IPS-20b (cell line): ENCODE data around the gene DNAJB12.
"Not testable (repeated sequence)": the region's sequence is repeated elsewhere in the genome, so short reads cannot be mapped to it uniquely, and the experiment has no call there.

Source experiments
- H3K27ac ChIP-seq: one replicate; pipeline ENCODE4 v1.5.1; 2013; ENCODE audit warnings: low read length
- H3K27me3 ChIP-seq: 2 replicates; pipeline ENCODE4 v1.6.1; 2013; ENCODE audit warnings: mild to moderate bottlenecking, low read length, inconsistent platforms; ENCODE audit not compliant: insufficient read depth
- H3K36me3 ChIP-seq: 2 replicates; pipeline ENCODE4 v1.6.1; 2013; ENCODE audit warnings: low read depth, mild to moderate bottlenecking, inconsistent platforms, low read length, moderate library complexity; ENCODE audit not compliant: insufficient read depth
- H3K4me1 ChIP-seq: 2 replicates; pipeline ENCODE4 v1.6.1; 2013; ENCODE audit warnings: mild to moderate bottlenecking, control low read depth, inconsistent platforms, low read length, moderate library complexity; ENCODE audit not compliant: insufficient read depth
- H3K4me3 ChIP-seq: 2 replicates; pipeline ENCODE4 v1.5.1; 2013; ENCODE audit warnings: mild to moderate bottlenecking, low read length, inconsistent platforms
- H3K9ac ChIP-seq: 2 replicates; pipeline ENCODE4 v1.6.1; 2013; ENCODE audit warnings: low read depth, mild to moderate bottlenecking, inconsistent platforms, low read length, moderate library complexity
- H3K9me3 ChIP-seq: 2 replicates; pipeline ENCODE4 v1.6.1; 2013; ENCODE audit warnings: mild to moderate bottlenecking, low read depth, low read length, inconsistent platforms; ENCODE audit not compliant: insufficient read depth

Gene DNAJB12

GRCh38 chr10:72310241-72310633 is 44.5 kb downstream of the DNAJB12 start:
- Histone ChIP-seq H3K36me3 (no peaks in the 10 kb centered on the region), H3K4me1 (peaks cover 10% of the 10 kb centered on the region; the same call in 1 of the 2 replicates), H3K27ac (no peak overlapping the region), H3K9me3 (no peaks in the 10 kb centered on the region), H3K4me3 (no peak overlapping the region), H3K27me3 (no peaks in the 10 kb centered on the region), H3K9ac (no peak overlapping the region)

- Histone ChIP-seq H3K4me1 (peaks cover 6% of the 10 kb centered on the region; the same call in 1 of the 2 replicates), H3K9ac (no peak overlapping the region), H3K36me3 (no peaks in the 10 kb centered on the region), H3K4me3 (no peak overlapping the region), H3K9me3 (no peaks in the 10 kb centered on the region), H3K27ac (no peak overlapping the region), H3K27me3 (no peaks in the 10 kb centered on the region)
Observed at GRCh38 chr10:72309290-72310240, 45.2 kb downstream of the DNAJB12 start.

GRCh38 chr10:72308320-72308987 is 46.3 kb downstream of the DNAJB12 start:
- no peak overlapping the region for H3K4me3 ChIP-seq
- no peak overlapping the region for H3K9ac ChIP-seq
- no peak overlapping the region for H3K27ac ChIP-seq

GRCh38 chr10:72307711-72308110 is 47.0 kb downstream of the DNAJB12 start:
- H3K36me3 ChIP-seq, H3K27me3 ChIP-seq, H3K9ac ChIP-seq, H3K9me3 ChIP-seq, H3K4me1 ChIP-seq, H3K4me3 ChIP-seq, H3K27ac ChIP-seq: not testable (repeated sequence)

More at GRCh38 chr10:72308320-72308987, 46.3 kb downstream of the DNAJB12 start:
- H3K27me3 ChIP-seq, result no peaks in the 10 kb centered on the region
- no peaks in the 10 kb centered on the region for H3K36me3 ChIP-seq
- no peaks in the 10 kb centered on the region for H3K9me3 ChIP-seq
- H3K4me1 ChIP-seq, result peaks cover 6% of the 10 kb centered on the region; the same call in 1 of the 2 replicates

- Histone ChIP-seq H3K9me3 (no peaks in the 10 kb centered on the region), H3K4me3 (no peak overlapping the region), H3K9ac (no peak overlapping the region), H3K27ac (no peak overlapping the region), H3K27me3 (no peaks in the 10 kb centered on the region), H3K36me3 (no peaks in the 10 kb centered on the region), H3K4me1 (peaks cover 6% of the 10 kb centered on the region; the same call in 1 of the 2 replicates)
Observed at GRCh38 chr10:72306215-72306760, 48.4 kb downstream of the DNAJB12 start.

- no peak overlapping the region for H3K27ac ChIP-seq
- H3K27me3 ChIP-seq, result no peaks in the 10 kb centered on the region
- no peak overlapping the region for H3K9ac ChIP-seq
- no peak overlapping the region for H3K4me3 ChIP-seq
- no peaks in the 10 kb centered on the region for H3K9me3 ChIP-seq
- no peaks in the 10 kb centered on the region for H3K36me3 ChIP-seq
- no peaks in the 10 kb centered on the region for H3K4me1 ChIP-seq
Observed at GRCh38 chr10:72303424-72304128, 51.1 kb downstream of the DNAJB12 start.

- H3K4me3 ChIP-seq, result peak overlapping the region; percentile 84; the same call in 1 of the 2 replicates
- no peak overlapping the region for H3K27ac ChIP-seq
- H3K4me1 ChIP-seq, result no peaks in the 10 kb centered on the region; the same call in 1 of the 2 replicates
Observed at GRCh38 chr10:72298592-72299519, 55.9 kb downstream of the DNAJB12 start.

GRCh38 chr10:72297805-72298591 is 56.7 kb downstream of the DNAJB12 start:
- Histone ChIP-seq H3K27ac (peak overlapping the region; percentile 32), H3K4me1 (no peaks in the 10 kb centered on the region; the same call in 1 of the 2 replicates)

More at GRCh38 chr10:72298592-72299519, 55.9 kb downstream of the DNAJB12 start:
- Histone ChIP-seq H3K27me3 (peaks cover 5% of the 10 kb centered on the region), H3K36me3 (no peaks in the 10 kb centered on the region), H3K9ac (peak overlapping the region; percentile 14; the same call in 1 of the 2 replicates), H3K9me3 (no peaks in the 10 kb centered on the region)

GRCh38 chr10:72297281-72297804 is 57.4 kb downstream of the DNAJB12 start:
- Histone ChIP-seq H3K9me3 (no peaks in the 10 kb centered on the region), H3K4me3 (peak overlapping the region; percentile 84), H3K27me3 (peaks cover 5% of the 10 kb centered on the region), H3K27ac (peak overlapping the region; percentile 32), H3K9ac (peak overlapping the region; percentile 72; the same call in 1 of the 2 replicates), H3K36me3 (no peaks in the 10 kb centered on the region), H3K4me1 (no peaks in the 10 kb centered on the region; the same call in 1 of the 2 replicates)

More at GRCh38 chr10:72297805-72298591, 56.7 kb downstream of the DNAJB12 start:
- Histone ChIP-seq H3K27me3 (peaks cover 5% of the 10 kb centered on the region), H3K36me3 (no peaks in the 10 kb centered on the region), H3K9me3 (no peaks in the 10 kb centered on the region), H3K4me3 (peak overlapping the region; percentile 84), H3K9ac (peak overlapping the region; percentile 72; the same call in 1 of the 2 replicates)
